MM.1S (cell line): ENCODE results near the gene MGME1.

Experiments
- DNase-seq: peaks from one replicate; pipeline ENCODE4 v3.0.0-alpha.2; 2015
- H2AFZ ChIP-seq: fragments of 300-600 bp; sonication (generic); 2 replicates; pipeline ENCODE4 v1.6.0; 2016; ENCODE audit warnings: antibody characterized with exemption, low read length
- H3F3A ChIP-seq: fragments of 300-600 bp; sonication (generic); 2 replicates; pipeline ENCODE4 v1.6.1; 2016; ENCODE audit warnings: mild to moderate bottlenecking, antibody characterized with exemption, low read length, moderate library complexity, mixed read lengths; ENCODE audit not compliant: insufficient read depth
- H3K27ac ChIP-seq: fragments of 300-600 bp; sonication (generic); 2 replicates; pipeline ENCODE4 v1.5.1; 2016; ENCODE audit warnings: mild to moderate bottlenecking, low read length
- H3K27me3 ChIP-seq: fragments of 300-600 bp; sonication (generic); replicated peaks from 2 replicates; pipeline ENCODE4 v1.6.0; 2016; ENCODE audit warnings: low read length; ENCODE audit not compliant: insufficient read depth
- H3K36me3 ChIP-seq: fragments of 300-600 bp; sonication (generic); replicated peaks from 2 replicates; pipeline ENCODE4 v1.6.1; 2016; ENCODE audit warnings: mild to moderate bottlenecking, low read length, mixed read lengths; ENCODE audit not compliant: insufficient read depth
- H3K4me1 ChIP-seq: fragments of 300-600 bp; sonication (generic); 2 replicates; pipeline ENCODE4 v1.6.1; 2016; ENCODE audit warnings: low read length, mixed read lengths
- H3K4me2 ChIP-seq: fragments of 300-600 bp; sonication (generic); 2 replicates; pipeline ENCODE4 v1.6.0; 2016; ENCODE audit warnings: low read depth, low read length
- H3K4me3 ChIP-seq: fragments of 300-600 bp; sonication (generic); 2 replicates; pipeline ENCODE4 v1.5.1; 2016; ENCODE audit warnings: low read length, mixed read lengths
- H3K79me2 ChIP-seq: fragments of 300-600 bp; sonication (generic); 2 replicates; pipeline ENCODE4 v1.6.1; 2016; ENCODE audit warnings: mixed run types, low read length, mixed read lengths
- H3K9ac ChIP-seq: fragments of 300-600 bp; sonication (generic); 2 replicates; pipeline ENCODE4 v1.6.1; 2016; ENCODE audit warnings: low read length, mixed read lengths
- H3K9me2 ChIP-seq: fragments of 300-600 bp; sonication (generic); replicated peaks from 2 replicates; pipeline ENCODE4 v1.6.1; 2016; ENCODE audit warnings: mild to moderate bottlenecking, low read length, mixed read lengths; ENCODE audit not compliant: insufficient read depth
- H3K9me3 ChIP-seq: fragments of 300-600 bp; sonication (generic); replicated peaks from 2 replicates; pipeline ENCODE4 v1.6.1; 2016; ENCODE audit warnings: mild to moderate bottlenecking, low read length, mixed read lengths; ENCODE audit not compliant: insufficient read depth
- H4K20me1 ChIP-seq: fragments of 300-600 bp; sonication (generic); 2 replicates; pipeline ENCODE4 v1.6.1; 2016; ENCODE audit warnings: mild to moderate bottlenecking, low read length, moderate library complexity, mixed read lengths; ENCODE audit not compliant: insufficient read depth
- CTCF ChIP-seq: fragments of 300-600 bp; sonication (generic); IDR thresholded peaks from 2 replicates; pipeline ENCODE4 v1.5.1; 2016; ENCODE audit warnings: antibody characterized with exemption, low read length, mixed read lengths
- EZH2 ChIP-seq: fragments of 300-600 bp; sonication (generic); optimal IDR thresholded peaks from 2 replicates; pipeline ENCODE3; 2017; ENCODE audit warnings: low read depth, mild to moderate bottlenecking, antibody characterized with exemption, low read length, mixed read lengths
- EZH2phosphoT487 ChIP-seq: fragments of 300-600 bp; sonication (generic); IDR thresholded peaks from 2 replicates; pipeline ENCODE4 v1.6.1; 2018; ENCODE audit warnings: antibody characterized with exemption, low read length

MGME1 gene

GRCh38 chr20:18005990-18006364 is 37.2 kb downstream of the MGME1 start:
- Histone ChIP-seq H3K27me3 (no peaks in the 10 kb centered on the region), H4K20me1 (no peaks in the 10 kb centered on the region), H3F3A (0 out of 2 replicates have a peak, but pooled peaks cover 5% of the 10 kb centered on the region), H3K9ac (no peak overlapping the region), H3K36me3 (no peaks in the 10 kb centered on the region), H3K4me1 (peaks cover 15% of the 10 kb centered on the region), H3K27ac (no peak overlapping the region), H3K79me2 (no peaks in the 10 kb centered on the region), H3K4me2 (no peak overlapping the region), H3K9me3 (no peaks in the 10 kb centered on the region), H3K4me3 (no peak overlapping the region), H2AFZ (no peak overlapping the region), H3K9me2 (no peaks in the 10 kb centered on the region)
- no peak for TF ChIP-seq EZH2phosphoT487
- DNase-seq: no peak

- no peaks in the 10 kb centered on the region for H3K9me3 ChIP-seq
- TF ChIP-seq EZH2phosphoT487 (no peak), EZH2 (no peak), CTCF (no peak)
- H3K79me2 ChIP-seq: no peaks in the 10 kb centered on the region
- H3K4me3 ChIP-seq: no peak overlapping the region
- H3K27me3 ChIP-seq: no peaks in the 10 kb centered on the region
- no peak overlapping the region for H3K27ac ChIP-seq
- DNase-seq: no peak
- no peak overlapping the region for H3K9ac ChIP-seq
- no peaks in the 10 kb centered on the region for H3K9me2 ChIP-seq
- no peak overlapping the region for H3K4me2 ChIP-seq
- no peaks in the 10 kb centered on the region for H4K20me1 ChIP-seq
- H3F3A ChIP-seq: 0 out of 2 replicates have a peak, but pooled peaks cover 5% of the 10 kb centered on the region
- H2AFZ ChIP-seq: no peak overlapping the region
- H3K4me1 ChIP-seq: peaks cover 15% of the 10 kb centered on the region
- no peaks in the 10 kb centered on the region for H3K36me3 ChIP-seq
Observed at GRCh38 chr20:18006684-18007083, 37.9 kb downstream of the MGME1 start.

GRCh38 chr20:18007534-18008292 is 38.9 kb downstream of the MGME1 start:
- H3K4me2 ChIP-seq: no peak overlapping the region
- TF ChIP-seq CTCF (no peak), EZH2phosphoT487 (no peak), EZH2 (no peak)
- no peaks in the 10 kb centered on the region for H3K9me2 ChIP-seq
- H2AFZ ChIP-seq: no peak overlapping the region
- no peak overlapping the region for H3K9ac ChIP-seq
- 0 out of 2 replicates have a peak, but pooled peaks cover 5% of the 10 kb centered on the region for H3F3A ChIP-seq
- no peaks in the 10 kb centered on the region for H3K9me3 ChIP-seq
- H3K79me2 ChIP-seq: no peaks in the 10 kb centered on the region
- no peaks in the 10 kb centered on the region for H3K36me3 ChIP-seq
- no peak overlapping the region for H3K4me3 ChIP-seq
- no peaks in the 10 kb centered on the region for H4K20me1 ChIP-seq
- no peaks in the 10 kb centered on the region for H3K27me3 ChIP-seq
- H3K4me1 ChIP-seq: peaks cover 15% of the 10 kb centered on the region
- no peak for DNase-seq
- no peak overlapping the region for H3K27ac ChIP-seq

GRCh38 chr20:18009116-18009515 is 40.3 kb downstream of the MGME1 start:
- Histone ChIP-seq H3K9me3 (no peaks in the 10 kb centered on the region), H3F3A (no peaks in the 10 kb centered on the region), H3K9me2 (no peaks in the 10 kb centered on the region), H2AFZ (no peak overlapping the region), H3K4me2 (no peak overlapping the region), H3K27ac (no peak overlapping the region), H4K20me1 (no peaks in the 10 kb centered on the region), H3K27me3 (no peaks in the 10 kb centered on the region), H3K79me2 (no peaks in the 10 kb centered on the region), H3K36me3 (no peaks in the 10 kb centered on the region), H3K4me3 (no peak overlapping the region), H3K4me1 (peaks cover 13% of the 10 kb centered on the region), H3K9ac (no peak overlapping the region)
- DNase-seq: no peak
- TF ChIP-seq CTCF (no peak), EZH2 (no peak), EZH2phosphoT487 (no peak)
